HEK293T (cell line): Measurements from ENCODE around the gene CELF5.
"Not testable (repeated sequence)": the region's sequence is repeated elsewhere in the genome, so short reads cannot be mapped to it uniquely, and the experiment has no call there.

Experiments used
- CTCF ChIA-PET: fragments of 350-600 bp; formaldehyde crosslinking; extraction: SDS; loops from one replicate; lab custom pipeline; 2021; ENCODE audit warnings: antibody characterized with exemption, inconsistent platforms; lab: Yijun Ruan, JAX
- POLR2A ChIA-PET: fragments of 350-600 bp; formaldehyde crosslinking; extraction: SDS; loops from one replicate; lab custom pipeline; 2020; ENCODE audit warnings: antibody characterized with exemption, inconsistent platforms; lab: Yijun Ruan, JAX
- DNase-seq: peaks from one replicate; pipeline ENCODE4 v3.0.0; 2012; ENCODE audit warnings: mixed read lengths; ENCODE audit errors: extremely low spot score
- ARNT ChIP-seq: fragments of 450-650 bp; IDR thresholded peaks from 2 replicates; pipeline ENCODE4 v1.6.1; 2017; ENCODE audit warnings: mild to moderate bottlenecking
- BHLHE40 ChIP-seq: fragments of 450-650 bp; IDR thresholded peaks from 2 replicates; pipeline ENCODE4 v1.6.1; 2016; ENCODE audit warnings: mild to moderate bottlenecking, moderate library complexity, borderline replicate concordance
- CTBP1 ChIP-seq: fragments of 450-650 bp; IDR thresholded peaks from 2 replicates; pipeline ENCODE4 v1.6.1; 2016; ENCODE audit warnings: borderline replicate concordance
- ELF4 ChIP-seq: fragments of 450-650 bp; IDR thresholded peaks from 2 replicates; pipeline ENCODE4 v1.6.1; 2017; ENCODE audit warnings: antibody characterized with exemption
- FOXA1 ChIP-seq: fragments of 450-650 bp; IDR thresholded peaks from 2 replicates; pipeline ENCODE4 v1.6.1; 2016; ENCODE audit warnings: mild to moderate bottlenecking
- FOXK2 ChIP-seq: fragments of 450-650 bp; IDR thresholded peaks from 2 replicates; pipeline ENCODE4 v1.6.1; 2016; ENCODE audit warnings: mild to moderate bottlenecking
- FOXM1 ChIP-seq: fragments of 450-650 bp; IDR thresholded peaks from 2 replicates; pipeline ENCODE4 v1.6.1; 2017; ENCODE audit warnings: mild to moderate bottlenecking, borderline replicate concordance
- HDGF ChIP-seq: fragments of 450-650 bp; IDR thresholded peaks from 2 replicates; pipeline ENCODE4 v1.6.1; 2017; ENCODE audit warnings: antibody characterized with exemption, borderline replicate concordance
- L3MBTL2 ChIP-seq: fragments of 450-650 bp; conservative IDR thresholded peaks from 2 replicates; pipeline ENCODE4 v1.6.1; 2016; ENCODE audit warnings: mild to moderate bottlenecking
- LEF1 ChIP-seq: fragments of 450-650 bp; IDR thresholded peaks from 2 replicates; pipeline ENCODE4 v1.6.1; 2017; ENCODE audit warnings: mild to moderate bottlenecking, borderline replicate concordance
- NFRKB ChIP-seq: fragments of 450-650 bp; IDR thresholded peaks from 2 replicates; pipeline ENCODE4 v1.6.1; 2016; ENCODE audit warnings: mild to moderate bottlenecking, moderate library complexity
- PKNOX1 ChIP-seq: fragments of 450-650 bp; IDR thresholded peaks from 2 replicates; pipeline ENCODE4 v1.6.1; 2016
- SP1 ChIP-seq: fragments of 450-650 bp; IDR thresholded peaks from 2 replicates; pipeline ENCODE4 v1.6.1; 2017
- SUZ12 ChIP-seq: fragments of 450-650 bp; IDR thresholded peaks from 2 replicates; pipeline ENCODE4 v1.6.1; 2016; ENCODE audit warnings: mild to moderate bottlenecking
- TARDBP ChIP-seq: fragments of 450-650 bp; IDR thresholded peaks from 2 replicates; pipeline ENCODE4 v1.6.1; 2016
- ZNF384 ChIP-seq: fragments of 450-650 bp; IDR thresholded peaks from 2 replicates; pipeline ENCODE4 v1.6.1; 2016

The CELF5 gene

GRCh38 chr19:3289971-3290569 is 65.6 kb downstream of the CELF5 start:
- TF ChIP-seq ZNF384 (peak; percentile 74; the same call in 1 of the 2 replicates), L3MBTL2 (no peak)
- CTCF ChIA-PET, result interaction anchor here (1.1 to 1.6 kb wide), 2 partner anchors 14 to 15 kb away, joined by 4 to 6 read pairs; no protein-coding TSS in a partner anchor
- DNase-seq, result peak; percentile 29
- POLR2A ChIA-PET, result interaction anchor here (0.7 kb wide), 1 partner anchor 14 kb away, joined by 3 read pairs; no protein-coding TSS in a partner anchor

GRCh38 chr19:3290858-3291257 is 66.4 kb downstream of the CELF5 start:
- POLR2A ChIA-PET, DNase-seq: not testable (repeated sequence)
- CTCF ChIA-PET, result interaction anchor here (1.6 to 1.8 kb wide), 2 partner anchors 14 to 15 kb away, joined by 6 to 13 read pairs; no protein-coding TSS in a partner anchor

- ChIA-PET CTCF (interaction anchor here (1.8 kb wide), 1 partner anchor 13 kb away, joined by 13 read pairs; no protein-coding TSS in a partner anchor), POLR2A (no interaction called here)
- TF ChIP-seq PKNOX1 (no peak), BHLHE40 (no peak), CTBP1 (no peak), FOXA1 (no peak)
- no peak for DNase-seq
These were observed 67.2 kb downstream of the CELF5 start for GRCh38 chr19:3291644-3292043.

- no peak for DNase-seq
- no peak for TF ChIP-seq LEF1
- no peak for TF ChIP-seq SP1
- no peak for TF ChIP-seq ZNF384
- no peak for TF ChIP-seq CTBP1
- TF ChIP-seq HDGF, result no peak
- POLR2A ChIA-PET, result no interaction called here
- CTCF ChIA-PET, result no interaction called here
These were observed 68.6 kb downstream of the CELF5 start for GRCh38 chr19:3292958-3293529.

GRCh38 chr19:3293560-3293959 is 69.1 kb downstream of the CELF5 start:
- TF ChIP-seq ZNF384, result no peak
- no peak for TF ChIP-seq FOXA1
- TF ChIP-seq FOXK2, result no peak
- no peak for TF ChIP-seq ARNT
- TF ChIP-seq CTBP1, result no peak
- POLR2A ChIA-PET, result no interaction called here
- no peak for DNase-seq
- CTCF ChIA-PET, result no interaction called here

GRCh38 chr19:3294080-3294850 is 69.8 kb downstream of the CELF5 start:
- POLR2A ChIA-PET, result no interaction called here
- DNase-seq, result no peak
- CTCF ChIA-PET, result interaction anchor here (0.6 kb wide), 1 partner anchor 809 kb away, joined by 3 read pairs; no protein-coding TSS in a partner anchor
- TF ChIP-seq LEF1 (no peak), CTBP1 (no peak), SP1 (no peak), FOXM1 (no peak), PKNOX1 (no peak), FOXK2 (no peak), HDGF (no peak), ELF4 (no peak), L3MBTL2 (no peak), BHLHE40 (no peak), ZNF384 (no peak), FOXA1 (no peak), NFRKB (no peak), SUZ12 (no peak), TARDBP (no peak), ARNT (no peak)

- no peak for DNase-seq
- ChIA-PET POLR2A (no interaction called here), CTCF (interaction anchor here (0.6 kb wide), 1 partner anchor 54 kb away, joined by 3 read pairs; no protein-coding TSS in a partner anchor)
- TF ChIP-seq ZNF384, result no peak
- no peak for TF ChIP-seq ELF4
- no peak for TF ChIP-seq NFRKB
- no peak for TF ChIP-seq HDGF
- TF ChIP-seq BHLHE40, result no peak
- no peak for TF ChIP-seq CTBP1
- no peak for TF ChIP-seq SP1
- TF ChIP-seq PKNOX1, result no peak
These were observed 71.1 kb downstream of the CELF5 start for GRCh38 chr19:3295581-3295980.
